ENCODE measurements around the gene SPEF2.

Gene SPEF2, protein sequence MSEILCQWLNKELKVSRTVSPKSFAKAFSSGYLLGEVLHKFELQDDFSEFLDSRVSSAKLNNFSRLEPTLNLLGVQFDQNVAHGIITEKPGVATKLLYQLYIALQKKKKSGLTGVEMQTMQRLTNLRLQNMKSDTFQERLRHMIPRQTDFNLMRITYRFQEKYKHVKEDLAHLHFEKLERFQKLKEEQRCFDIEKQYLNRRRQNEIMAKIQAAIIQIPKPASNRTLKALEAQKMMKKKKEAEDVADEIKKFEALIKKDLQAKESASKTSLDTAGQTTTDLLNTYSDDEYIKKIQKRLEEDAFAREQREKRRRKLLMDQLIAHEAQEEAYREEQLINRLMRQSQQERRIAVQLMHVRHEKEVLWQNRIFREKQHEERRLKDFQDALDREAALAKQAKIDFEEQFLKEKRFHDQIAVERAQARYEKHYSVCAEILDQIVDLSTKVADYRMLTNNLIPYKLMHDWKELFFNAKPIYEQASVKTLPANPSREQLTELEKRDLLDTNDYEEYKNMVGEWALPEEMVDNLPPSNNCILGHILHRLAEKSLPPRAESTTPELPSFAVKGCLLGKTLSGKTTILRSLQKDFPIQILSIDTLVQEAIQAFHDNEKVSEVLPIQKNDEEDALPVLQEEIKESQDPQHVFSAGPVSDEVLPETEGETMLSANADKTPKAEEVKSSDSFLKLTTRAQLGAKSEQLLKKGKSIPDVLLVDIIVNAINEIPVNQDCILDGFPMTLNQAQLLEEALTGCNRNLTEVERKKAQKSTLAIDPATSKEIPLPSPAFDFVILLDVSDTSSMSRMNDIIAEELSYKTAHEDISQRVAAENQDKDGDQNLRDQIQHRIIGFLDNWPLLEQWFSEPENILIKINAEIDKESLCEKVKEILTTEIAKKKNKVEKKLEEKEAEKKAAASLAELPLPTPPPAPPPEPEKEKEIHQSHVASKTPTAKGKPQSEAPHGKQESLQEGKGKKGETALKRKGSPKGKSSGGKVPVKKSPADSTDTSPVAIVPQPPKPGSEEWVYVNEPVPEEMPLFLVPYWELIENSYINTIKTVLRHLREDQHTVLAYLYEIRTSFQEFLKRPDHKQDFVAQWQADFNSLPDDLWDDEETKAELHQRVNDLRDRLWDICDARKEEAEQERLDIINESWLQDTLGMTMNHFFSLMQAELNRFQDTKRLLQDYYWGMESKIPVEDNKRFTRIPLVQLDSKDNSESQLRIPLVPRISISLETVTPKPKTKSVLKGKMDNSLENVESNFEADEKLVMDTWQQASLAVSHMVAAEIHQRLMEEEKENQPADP (N-terminal part only)

DNA sequence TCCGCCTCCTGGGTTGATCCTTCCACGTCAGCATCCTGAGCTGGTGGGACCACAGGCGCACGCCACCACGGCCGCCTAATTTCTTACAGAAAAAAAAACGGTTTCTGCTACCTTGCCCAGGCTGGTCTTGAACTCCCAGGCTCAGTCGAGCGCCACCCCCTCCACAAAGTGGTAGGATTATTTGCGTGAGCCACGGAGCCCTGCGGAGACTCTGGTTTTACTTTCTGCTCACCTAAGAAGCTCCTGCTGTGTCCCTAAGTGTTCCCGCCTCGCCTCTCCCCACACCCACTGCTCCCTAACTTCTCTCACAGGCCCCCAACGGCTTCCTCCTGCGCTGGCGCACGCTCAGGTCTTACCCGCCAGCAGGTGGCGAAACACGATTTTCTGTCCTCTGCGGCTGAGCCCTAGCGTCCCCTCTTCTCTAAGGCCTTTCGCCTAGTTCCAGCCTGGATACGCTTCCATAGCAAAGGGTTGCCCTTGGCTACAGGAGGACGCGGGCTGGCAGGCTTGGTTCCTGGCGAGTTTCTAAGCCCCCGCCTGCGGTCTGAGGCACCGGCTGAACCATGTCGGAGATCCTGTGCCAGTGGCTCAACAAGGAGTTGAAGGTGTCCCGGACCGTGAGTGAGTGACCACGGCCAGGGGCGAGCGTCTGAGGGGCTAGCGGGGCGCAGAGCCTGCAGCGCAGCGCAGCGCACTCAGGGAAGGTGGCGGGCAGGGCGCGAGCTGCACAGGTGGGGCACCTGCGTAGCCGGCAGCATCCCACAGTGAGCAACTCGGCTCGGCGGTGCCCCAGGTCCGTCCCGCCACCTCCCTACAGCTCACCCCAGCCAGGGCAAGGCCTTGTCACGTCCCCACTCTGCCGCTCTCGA lies at the start of gene SPEF2:
TSS of gene SPEF2 (plus strand) at position 429 of the 869 bp plus-strand sequence. CDS start at position 564, 135 bp downstream.
- DNase-seq: peak; percentile 84

GRCh38 chr5:35575578-35575977 lies 42.1 kb upstream of the SPEF2 start:
- no peak for DNase-seq

DNA sequence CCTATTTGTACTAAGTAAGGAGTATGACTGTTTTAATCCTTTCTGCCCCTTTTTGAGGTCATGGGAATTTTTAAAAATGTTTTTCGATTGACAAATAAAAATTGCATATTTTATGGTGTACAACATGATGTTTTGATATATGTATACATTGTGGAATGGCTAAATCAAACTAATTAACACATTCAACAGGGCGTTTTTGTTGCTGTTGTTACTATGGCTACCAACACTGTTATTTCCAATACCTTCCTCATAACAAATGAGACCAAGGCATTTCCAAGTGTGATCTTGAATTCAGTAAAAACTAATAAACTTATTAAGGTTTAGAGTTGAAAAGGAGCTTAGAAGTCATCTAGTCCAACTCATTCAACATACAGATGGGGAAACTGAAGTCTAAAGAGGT lies 30.2 kb upstream of the SPEF2 start:
- DNase-seq: no peak

DNA sequence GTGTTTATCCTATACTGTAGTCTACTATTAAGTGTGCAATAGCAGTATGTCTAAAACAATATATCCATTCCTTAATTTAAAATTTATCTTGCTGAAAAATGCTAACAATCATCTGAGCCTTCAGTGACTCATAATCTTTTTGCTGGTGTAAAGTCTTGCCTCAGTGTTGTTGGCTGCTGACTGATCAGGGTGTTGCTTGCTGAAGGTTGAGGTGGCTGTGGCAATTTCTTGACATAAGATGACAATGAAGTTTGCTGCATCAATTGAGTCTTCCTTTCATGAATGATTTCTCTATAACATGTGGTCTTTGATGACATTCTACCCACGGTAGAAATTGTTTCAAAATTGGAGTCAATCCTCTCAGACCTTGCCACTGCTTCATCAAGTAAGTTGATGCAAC lies 24.3 kb upstream of the SPEF2 start:
- no peak for DNase-seq

- DNase-seq: no peak
These were observed 18.8 kb upstream of the SPEF2 start for GRCh38 chr5:35598707-35599370.

DNA sequence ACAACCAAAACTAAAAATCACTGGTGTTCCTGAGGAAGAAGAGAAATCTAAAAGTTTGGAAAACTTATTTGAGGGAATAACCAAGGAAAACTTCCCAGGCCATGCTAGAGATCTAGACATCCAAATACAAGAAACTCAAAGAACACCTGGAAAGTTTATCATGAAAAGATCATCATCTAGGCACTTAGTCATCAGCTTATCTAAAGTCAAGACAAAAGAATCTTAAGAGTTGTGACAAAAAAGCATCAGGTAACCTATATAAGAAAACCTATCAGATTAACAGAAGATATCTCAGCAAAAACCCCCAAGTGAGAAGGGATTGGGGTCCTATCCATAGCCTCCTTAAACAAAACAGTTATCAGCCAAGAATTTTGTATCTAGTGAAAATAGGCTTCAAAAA lies 17.1 kb upstream of the SPEF2 start:
- DNase-seq: no peak

- no peak for DNase-seq
These were observed 8.5 kb upstream of the SPEF2 start for GRCh38 chr5:35608881-35609779.

- no peak for DNase-seq
These were observed 616 bp upstream of the SPEF2 start for GRCh38 chr5:35617060-35617434.

- DNase-seq: no peak
These were observed 607 bp downstream of the SPEF2 start for GRCh38 chr5:35618304-35618636.

DNA sequence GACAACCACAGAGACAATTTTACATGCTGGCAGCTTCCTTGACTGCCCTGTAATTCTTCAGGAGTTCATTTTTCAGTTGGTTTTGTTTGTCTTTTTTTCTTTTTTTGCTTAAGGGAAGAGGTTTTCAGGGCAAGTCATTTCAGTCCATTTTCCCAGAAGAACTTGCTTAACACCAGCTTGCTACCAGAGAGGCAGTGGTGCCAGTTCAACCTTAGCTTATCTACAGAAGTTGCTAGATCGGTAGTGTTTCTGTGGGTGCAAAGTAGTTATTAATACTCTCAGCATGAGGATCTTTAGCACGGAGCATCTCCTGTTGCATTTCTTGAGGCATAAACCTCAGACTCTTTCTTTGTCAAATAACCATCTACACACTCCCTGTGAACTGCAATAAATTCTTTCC lies 1.1 kb downstream of the SPEF2 start:
- DNase-seq: no peak

GRCh38 chr5:35622974-35623373 lies 5.3 kb downstream of the SPEF2 start:
- DNase-seq: no peak

GRCh38 chr5:35623991-35624390 lies 6.3 kb downstream of the SPEF2 start:
- no peak for DNase-seq

GRCh38 chr5:35626108-35626507 lies 8.4 kb downstream of the SPEF2 start:
- no peak for DNase-seq

- no peak for DNase-seq
These were observed 8.9 kb downstream of the SPEF2 start for GRCh38 chr5:35626553-35626952.

DNA sequence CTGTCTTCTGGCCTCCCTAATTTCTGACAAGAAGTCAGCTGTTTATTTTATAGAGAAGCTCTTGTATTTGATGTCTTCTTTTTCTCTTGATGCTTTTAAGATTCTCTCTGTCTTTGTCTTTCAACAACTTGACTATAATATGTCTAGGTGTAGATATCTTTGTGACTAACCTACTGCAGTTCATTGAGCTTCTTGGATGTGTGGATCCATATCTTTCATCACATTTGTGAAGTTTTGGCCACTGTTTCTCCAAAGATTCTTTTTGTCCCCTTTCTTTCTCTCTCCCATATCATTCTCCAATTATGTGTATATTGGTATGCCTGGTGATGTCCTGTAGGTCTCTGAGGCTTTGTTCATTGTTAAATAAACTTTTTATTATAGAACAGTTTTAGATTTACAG lies 16.7 kb downstream of the SPEF2 start:
- no peak for DNase-seq

DNA sequence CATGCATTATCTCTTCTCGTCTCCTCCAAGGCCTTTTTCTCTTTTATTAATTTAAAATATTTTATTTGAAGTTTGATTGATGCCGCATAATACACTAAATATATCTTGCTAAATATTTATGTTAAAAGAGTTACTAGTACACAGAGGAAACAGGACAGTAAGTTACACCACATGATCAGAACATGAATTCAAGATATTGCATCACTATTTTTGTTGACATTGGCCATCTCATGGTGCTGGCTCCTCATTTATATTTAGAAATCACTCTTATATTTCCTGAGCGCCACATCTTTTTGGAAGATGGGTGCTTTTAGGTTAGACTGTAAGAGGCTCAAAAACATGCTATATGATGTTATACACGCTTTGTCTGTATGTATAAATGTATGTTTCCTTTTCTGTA lies 23.0 kb downstream of the SPEF2 start:
- DNase-seq: no peak

DNA sequence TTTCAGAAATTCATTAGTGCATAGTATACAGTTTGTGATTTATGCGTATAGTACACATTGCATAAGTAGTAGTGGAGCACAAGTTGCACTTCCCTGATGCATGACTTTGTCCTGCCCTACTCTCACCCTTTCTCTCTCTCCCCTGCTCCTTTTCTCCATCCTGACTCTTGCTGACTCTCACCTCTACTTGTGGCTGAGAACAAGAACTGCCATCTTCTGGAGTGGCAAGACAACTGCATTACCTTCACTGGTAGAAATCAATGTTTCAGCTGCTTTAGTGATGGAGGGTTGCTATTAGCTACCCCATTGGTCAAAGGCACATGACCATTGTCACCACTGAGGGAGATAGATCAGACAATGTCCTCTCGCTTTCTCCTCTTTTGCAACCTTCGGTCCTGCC lies 26.9 kb downstream of the SPEF2 start:
- no peak for DNase-seq

- DNase-seq: no peak
These were observed 29.5 kb downstream of the SPEF2 start for GRCh38 chr5:35647128-35647527.

DNA sequence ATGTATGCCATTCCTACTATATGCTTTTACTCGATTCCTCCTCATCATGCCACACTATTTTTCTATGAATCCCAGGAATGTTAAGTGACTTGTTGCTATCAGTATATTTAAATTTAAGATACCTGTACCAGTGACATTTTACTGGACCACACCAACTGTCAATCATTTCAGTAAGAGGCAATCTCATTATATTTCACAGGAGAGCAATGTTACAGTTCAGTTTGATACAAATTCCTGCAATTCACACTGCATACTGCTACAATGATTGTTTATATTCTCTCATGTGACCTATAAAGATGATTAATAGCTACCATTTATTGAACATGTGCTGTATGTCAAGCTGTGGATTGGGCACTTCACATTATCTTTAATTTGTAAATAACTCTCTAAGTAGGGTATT lies 30.0 kb downstream of the SPEF2 start:
- no peak for DNase-seq

DNA sequence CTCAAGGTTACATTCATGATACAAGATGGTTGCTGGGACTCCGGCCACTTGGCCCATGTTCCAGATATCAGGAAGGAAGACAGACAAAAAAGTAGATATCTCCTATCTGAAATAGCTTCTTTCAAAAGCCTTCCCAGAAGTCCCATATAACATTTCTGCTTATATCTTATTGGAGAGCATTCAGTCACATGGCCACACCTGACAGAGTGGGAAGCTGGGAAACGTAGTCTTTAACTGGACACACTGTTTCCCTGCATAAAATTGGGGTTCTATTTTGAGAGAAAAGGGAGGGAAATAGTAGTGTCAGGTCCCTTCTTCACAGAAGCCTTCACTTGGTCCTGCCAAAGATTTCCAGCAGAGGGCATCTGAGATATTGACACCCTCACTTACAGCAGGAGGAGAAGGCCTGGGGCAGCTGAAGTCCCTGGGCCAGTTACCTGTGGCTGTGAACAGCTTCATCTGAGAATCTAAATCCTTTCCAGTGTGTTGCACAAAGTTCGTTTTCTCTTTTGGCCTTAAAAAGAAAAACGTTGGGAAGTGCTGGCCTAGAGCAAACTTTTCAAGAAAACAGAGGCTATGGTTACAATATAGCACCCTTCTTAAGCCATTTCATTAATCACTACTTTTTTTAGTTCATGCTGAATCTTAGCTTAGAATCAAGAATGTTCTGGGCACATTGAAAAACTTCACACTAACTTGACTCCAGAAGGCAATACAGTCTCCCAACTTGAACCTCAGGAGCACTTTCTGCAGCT lies 33.5 kb downstream of the SPEF2 start:
- DNase-seq: peak; percentile 74

Measured in stimulated activated CD4-positive, alpha-beta T cell treated with anti-CD3 and anti-CD28 coated beads, Interleukin-4, amount 100 ng/mL, for 24 hours (primary cell).